Measurements from ENCODE around the gene KCTD10. TPM values are rescaled to one million over a fixed set of nuclear protein-coding genes. Genes with fewer than 3 reads are reported as not detected.
"Not testable (repeated sequence)": the region's sequence is repeated elsewhere in the genome, so short reads cannot be mapped to it uniquely, and the experiment has no call there.

The KCTD10 gene
- polyA plus RNA-seq, 1 of the 3 experiments (the other 2 are of a cell fraction), result 66.9 TPM

DNA sequence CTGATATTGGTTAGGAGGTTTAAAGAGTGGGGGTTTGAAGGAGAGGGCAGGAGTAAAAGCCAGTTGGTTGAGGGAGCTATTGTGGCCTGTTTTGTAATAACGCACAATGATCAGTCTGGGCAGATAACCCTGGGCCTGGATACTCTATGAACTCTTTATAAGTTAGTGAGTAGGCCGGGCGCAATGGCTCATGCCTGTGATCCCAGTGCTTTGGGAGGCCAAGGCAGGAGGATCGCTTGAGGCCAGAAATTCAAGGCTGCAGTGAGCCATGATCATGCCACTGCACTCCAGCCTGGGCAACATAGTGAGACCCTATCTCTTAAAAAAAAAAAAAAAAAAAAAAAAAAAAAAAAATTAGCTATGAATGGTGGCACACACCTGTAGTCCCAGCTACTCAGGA is 71.0 kb downstream of the KCTD10 start:
- POLR2A ChIA-PET, result interaction anchor here (0.6 kb wide), 1 partner anchor 8 kb away, joined by 3 read pairs; no protein-coding TSS in a partner anchor

GRCh38 chr12:109404841-109405240 is 72.3 kb downstream of the KCTD10 start:
- H3K27ac ChIP-seq (ENCODE audit: low read depth in 2 of 2, low read length in 1 of 2); H3K4me3 ChIP-seq (ENCODE audit: low read depth in 2 of 2, low read length in 1 of 2); H4K20me1 ChIP-seq (ENCODE audit: insufficient read depth); H3K4me1 ChIP-seq (ENCODE audit: control insufficient read depth in 1 of 2, insufficient read depth in 2 of 2, low read depth in 1 of 2, low read length in 1 of 2); H3K27me3 ChIP-seq (ENCODE audit: insufficient read depth); H3K9me2 ChIP-seq; H3K36me3 ChIP-seq (replicated peaks in 1 of 2; ENCODE audit: control insufficient read depth in 1 of 2, insufficient read depth in 2 of 2, low read length in 1 of 2); H3K4me2 ChIP-seq; DNase-seq; H3K79me2 ChIP-seq (ENCODE audit: insufficient read depth); H2AFZ ChIP-seq (ENCODE audit: low read depth); POLR2A ChIA-PET; H3F3A ChIP-seq (replicated peaks; ENCODE audit: insufficient read depth); H3K9me3 ChIP-seq; H3K9ac ChIP-seq: not testable (repeated sequence)
- CTCF ChIA-PET, result interaction anchor here (1.4 to 2.5 kb wide), 2 partner anchors 11 to 23 kb away, joined by 4 to 10 read pairs; no protein-coding TSS in a partner anchor
- WGBS (ENCODE audit: low lambda C conversion rate), result 89% methylated on average over 2 of the region's 2 CpGs

More for the DNA sequence above, 71.0 kb downstream of the KCTD10 start:
- not testable (repeated sequence) for H3F3A ChIP-seq (replicated peaks; ENCODE audit: insufficient read depth); H3K79me2 ChIP-seq (ENCODE audit: insufficient read depth); H3K4me2 ChIP-seq; H3K9me2 ChIP-seq; H4K20me1 ChIP-seq (ENCODE audit: insufficient read depth); H3K36me3 ChIP-seq (replicated peaks in 1 of 2; ENCODE audit: control insufficient read depth in 1 of 2, insufficient read depth in 2 of 2, low read length in 1 of 2); H3K4me3 ChIP-seq (ENCODE audit: low read depth in 2 of 2, low read length in 1 of 2); H3K9ac ChIP-seq; H3K27ac ChIP-seq (ENCODE audit: low read depth in 2 of 2, low read length in 1 of 2); H3K27me3 ChIP-seq (ENCODE audit: insufficient read depth); H3K4me1 ChIP-seq (ENCODE audit: control insufficient read depth in 1 of 2, insufficient read depth in 2 of 2, low read depth in 1 of 2, low read length in 1 of 2); H2AFZ ChIP-seq (ENCODE audit: low read depth); DNase-seq; H3K9me3 ChIP-seq
- 88% methylated on average over 4 of the region's 4 CpGs for WGBS (ENCODE audit: low lambda C conversion rate)
- CTCF ChIA-PET, result interaction anchor here (1.0 to 2.7 kb wide), 3 partner anchors 12 to 27 kb away, joined by 3 to 11 read pairs (median 10); no protein-coding TSS in a partner anchor

Other genes with a start within 250 kb of the KCTD10 start
- 0.03 and 0.10 TPM in 2 replicates for gene FOXN4, start 168.0 kb downstream of the KCTD10 start, polyA plus RNA-seq (2012; rRNA removed)
- gene MYO1H, start 129.4 kb downstream of the KCTD10 start, polyA plus RNA-seq (2012; rRNA removed), result not detected in 2 replicates
- gene UBE3B, start 334 bp upstream of the KCTD10 start, polyA plus RNA-seq (2012; rRNA removed), result 28.6 and 31.9 TPM in 2 replicates
- gene MMAB, start 96.2 kb upstream of the KCTD10 start, polyA plus RNA-seq (2012; rRNA removed), result 14.8 and 15.9 TPM in 2 replicates
- 6.3 and 7.0 TPM in 2 replicates for gene MVK, start 96.5 kb upstream of the KCTD10 start, polyA plus RNA-seq (2012; rRNA removed)
- gene FAM222A, start 236.5 kb upstream of the KCTD10 start, polyA plus RNA-seq (2012; rRNA removed), result 1.6 and 4.2 TPM in 2 replicates